Esophagus muscularis mucosa (tissue), 4 donors: Measurements from ENCODE around the gene FKBP5. TPM values are rescaled to one million over a fixed set of nuclear protein-coding genes. Genes with fewer than 3 reads are reported as not detected.
A peak's percentile ranks its signal among the peaks of the same experiment; 100 is the strongest.

Source experiments
- DNase-seq: peaks from one replicate; pipeline ENCODE4 v3.0.0-alpha.2; 2017; ENCODE audit errors: extremely low spot score
- H3K27ac ChIP-seq, 4 donors: fragments of 200-600 bp; sonication (generic); replicated peaks in 1 of 4; 1 replicate in 3 of 4; 2 replicates in 1 of 4; pipeline ENCODE4 v1.5.1; 2016 to 2019; ENCODE audit warnings: mild to moderate bottlenecking in 1 of 4
- H3K27me3 ChIP-seq, 4 donors: fragments of 200-600 bp; sonication (generic); one replicate each; pipeline versions ENCODE4 v1.5.1 to v1.6.0; 2016 to 2019
- H3K36me3 ChIP-seq, 4 donors: fragments of 200-600 bp; sonication (generic); one replicate each; pipeline ENCODE4 v1.5.1; 2016 to 2019
- H3K4me1 ChIP-seq, 4 donors: fragments of 200-600 bp; sonication (generic); one replicate each; pipeline ENCODE4 v1.5.1; 2016 to 2019
- H3K4me3 ChIP-seq, 4 donors: fragments of 200-600 bp; sonication (generic); 1 replicate in 2 of 4; 2 replicates in 2 of 4; pipeline ENCODE4 v1.5.1; 2016 to 2019; ENCODE audit warnings: mild to moderate bottlenecking in 4 of 4, moderate library complexity in 1 of 4
- H3K9me3 ChIP-seq, 4 donors: fragments of 200-600 bp; sonication (generic); 1 replicate in 3 of 4; 2 replicates in 1 of 4; pipeline ENCODE4 v1.5.1; 2016 to 2019
- EP300 ChIP-seq: sonication (generic); formaldehyde crosslinking; IDR thresholded peaks from one replicate; pipeline ENCODE4 v1.6.1; 2017; ENCODE audit warnings: antibody characterized with exemption
- POLR2A ChIP-seq: fragments of 450-650 bp; IDR thresholded peaks from one replicate; pipeline ENCODE4 v1.6.1; 2017; ENCODE audit warnings: antibody characterized with exemption, moderate library complexity, mild to moderate bottlenecking, low read depth
- POLR2AphosphoS5 ChIP-seq, 2 donors: sonication (generic); formaldehyde crosslinking; IDR thresholded peaks; one replicate each; pipeline ENCODE4 v1.6.1; 2017; ENCODE audit warnings: antibody characterized with exemption in 2 of 2
- WGBS: methylation state at CpG from one replicate; pipeline ENCODE4 v1.1.5; 2018; 5-methylcytosine and 5-hydroxymethylcytosine counted together
- intact Hi-C: fragments of 100-400 bp; cut with DNase I; formaldehyde crosslinking; loops from one replicate; pipeline ENCODE4 v1.15.1; 2023
- total RNA-seq, 4 donors: library from RNA; depleted of rRNA; stranded (reverse); fragments of >200 nt; gene quantifications; one replicate each; pipeline versions ENCODE4 v1.1.0 to v1.2.1, GENCODE V29; 2016
- TF ChIP-seq, protein P1 (sequence below), 3 experiments: fragments of 200-600 bp in 2 of 3; fragments of 450-650 bp in 1 of 3; sonication (generic) in 2 of 3; IDR thresholded peaks; one replicate each; pipeline ENCODE4 v1.5.1; 2017 to 2019; ENCODE audit warnings: antibody characterized with exemption in 3 of 3, mild to moderate bottlenecking in 2 of 3, moderate library complexity in 1 of 3

Gene FKBP5
- total RNA-seq, 4 donors from 2014 or later = 477 to 689 (median 593) TPM

DNA sequence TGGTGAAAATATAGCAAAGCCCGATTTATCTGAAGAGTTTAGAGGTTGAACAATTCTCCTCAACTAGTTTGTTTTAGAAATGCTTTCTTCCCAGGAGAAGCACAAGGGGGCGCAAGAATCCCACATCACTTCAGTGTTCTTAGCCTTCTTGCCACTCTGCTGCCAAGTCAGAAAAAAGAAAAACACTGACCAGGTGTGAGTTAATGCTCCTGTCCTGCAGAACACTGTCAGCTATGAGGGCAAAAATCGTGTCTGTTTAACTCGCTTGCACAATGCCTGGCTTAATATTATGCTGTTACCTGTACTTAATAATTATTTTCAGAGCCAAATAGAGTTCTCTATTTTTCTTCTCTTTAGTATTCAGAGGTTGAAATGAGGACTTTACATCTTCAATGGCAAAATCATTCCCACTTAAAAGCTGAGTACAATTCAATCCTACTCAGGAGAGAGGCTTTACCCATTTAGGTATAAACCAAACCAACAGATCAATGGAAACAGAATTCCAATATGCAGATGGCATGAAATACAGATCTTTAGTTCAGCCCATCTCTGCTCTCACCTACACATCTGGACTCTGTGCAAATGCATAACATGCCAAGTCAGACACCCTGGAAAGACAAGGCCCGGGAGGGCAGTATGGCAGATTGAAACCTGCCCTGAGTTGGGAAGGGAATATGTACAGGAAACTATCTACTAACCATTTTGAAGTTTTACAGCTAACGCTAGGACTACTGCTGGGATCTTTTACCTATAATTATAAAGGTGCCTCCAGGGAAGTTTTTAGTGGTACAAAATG is 104.6 kb downstream of the FKBP5 start:
- no peak for DNase-seq
- 30% methylated on average over 6 of the region's 6 CpGs for WGBS

DNA sequence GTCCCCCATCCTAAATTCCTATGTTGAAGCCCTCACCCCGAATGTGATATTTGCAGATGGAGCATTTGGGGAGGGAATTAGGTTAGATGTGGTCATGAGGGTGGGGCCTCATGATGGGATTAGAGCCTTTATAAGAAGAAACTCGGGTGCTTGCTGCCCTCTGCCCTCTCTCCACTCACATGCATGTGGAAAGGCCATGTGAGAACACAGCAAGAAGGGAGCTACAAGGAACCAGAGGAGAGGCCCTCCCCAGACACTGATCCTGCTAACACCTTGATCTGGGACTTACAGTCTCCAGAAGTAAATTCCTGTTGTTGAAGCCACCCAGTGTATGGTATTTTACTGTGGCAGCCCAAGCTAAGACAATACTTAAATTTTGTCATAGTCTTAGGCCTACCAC is 106.4 kb downstream of the FKBP5 start:
- WGBS = 72% methylated on average over 2 of the region's 2 CpGs
- Histone ChIP-seq H3K27ac (peak overlapping the region in 3 of 4 donors; percentile 86 to 98 (median 88)), H3K27me3 (no peaks in the 10 kb centered on the region), H3K4me3 (no peak overlapping the region), H3K4me1 (peaks cover 21 to 66% (median 46%) of the 10 kb centered on the region in 4 donors), H3K36me3 (peaks cover 51 to 94% (median 83%) of the 10 kb centered on the region in 4 donors), H3K9me3 (no peaks in the 10 kb centered on the region)
- TF ChIP-seq, protein P1, sequence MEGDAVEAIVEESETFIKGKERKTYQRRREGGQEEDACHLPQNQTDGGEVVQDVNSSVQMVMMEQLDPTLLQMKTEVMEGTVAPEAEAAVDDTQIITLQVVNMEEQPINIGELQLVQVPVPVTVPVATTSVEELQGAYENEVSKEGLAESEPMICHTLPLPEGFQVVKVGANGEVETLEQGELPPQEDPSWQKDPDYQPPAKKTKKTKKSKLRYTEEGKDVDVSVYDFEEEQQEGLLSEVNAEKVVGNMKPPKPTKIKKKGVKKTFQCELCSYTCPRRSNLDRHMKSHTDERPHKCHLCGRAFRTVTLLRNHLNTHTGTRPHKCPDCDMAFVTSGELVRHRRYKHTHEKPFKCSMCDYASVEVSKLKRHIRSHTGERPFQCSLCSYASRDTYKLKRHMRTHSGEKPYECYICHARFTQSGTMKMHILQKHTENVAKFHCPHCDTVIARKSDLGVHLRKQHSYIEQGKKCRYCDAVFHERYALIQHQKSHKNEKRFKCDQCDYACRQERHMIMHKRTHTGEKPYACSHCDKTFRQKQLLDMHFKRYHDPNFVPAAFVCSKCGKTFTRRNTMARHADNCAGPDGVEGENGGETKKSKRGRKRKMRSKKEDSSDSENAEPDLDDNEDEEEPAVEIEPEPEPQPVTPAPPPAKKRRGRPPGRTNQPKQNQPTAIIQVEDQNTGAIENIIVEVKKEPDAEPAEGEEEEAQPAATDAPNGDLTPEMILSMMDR (IDR thresholded peaks at IDR 0.05) = no peak
- TF ChIP-seq POLR2A (no peak), EP300 (no peak), POLR2AphosphoS5 (IDR thresholded peaks at IDR 0.05) (no peak)
- no peak for DNase-seq
- intact Hi-C loops = loop anchor here (5.0 kb wide), 2 partner anchors 35 to 100 kb away; no protein-coding TSS in a partner anchor

More for the DNA sequence above, 104.6 kb downstream of the FKBP5 start:
- H3K4me3 ChIP-seq = no peak overlapping the region
- H3K9me3 ChIP-seq = no peaks in the 10 kb centered on the region
- intact Hi-C loops = loop anchor here (2.0 to 5.0 kb wide), 3 partner anchors 33 to 151 kb away; no protein-coding TSS in a partner anchor
- TF ChIP-seq POLR2A = no peak
- TF ChIP-seq EP300 = no peak
- TF ChIP-seq, protein P1 (IDR thresholded peaks at IDR 0.05) = peak; percentile 74 to 91 (median 82)
- peak; percentile 81 to 87 for TF ChIP-seq POLR2AphosphoS5 (IDR thresholded peaks at IDR 0.05)
- H3K36me3 ChIP-seq = peaks cover 57 to 94% (median 78%) of the 10 kb centered on the region in 4 donors
- H3K4me1 ChIP-seq = peaks cover 31 to 84% (median 63%) of the 10 kb centered on the region in 4 donors
- no peaks in the 10 kb centered on the region for H3K27me3 ChIP-seq
- H3K27ac ChIP-seq = peak overlapping the region; percentile 84 to 98 (median 87)

DNA sequence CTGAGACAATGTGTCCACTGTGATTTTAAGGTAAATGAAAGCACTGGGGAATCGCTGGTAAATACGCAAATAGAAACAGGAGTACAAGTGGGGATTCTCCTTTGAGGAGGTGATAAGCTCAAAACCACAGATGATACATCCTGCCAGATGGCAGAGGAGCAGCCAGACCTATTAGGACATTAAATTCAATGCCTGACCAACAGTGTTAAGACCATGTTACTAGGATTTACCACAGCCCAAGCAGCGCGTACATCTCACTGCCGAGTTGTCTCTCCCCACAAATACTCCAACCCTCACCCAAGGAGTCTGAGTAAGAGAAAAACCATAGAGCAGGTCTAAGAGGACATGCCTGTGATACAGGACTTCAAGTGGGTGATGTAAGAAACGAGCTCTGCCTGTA is 107.1 kb downstream of the FKBP5 start:
- TF ChIP-seq POLR2AphosphoS5 (IDR thresholded peaks at IDR 0.05) (peak in 1 of 2 donors; percentile 35), POLR2A (no peak), EP300 (no peak)
- TF ChIP-seq, protein P1 (IDR thresholded peaks at IDR 0.05) = no peak
- peaks cover 14 to 59% (median 39%) of the 10 kb centered on the region in 4 donors for H3K4me1 ChIP-seq
- no peak overlapping the region for H3K4me3 ChIP-seq
- H3K36me3 ChIP-seq = peaks cover 51 to 94% (median 83%) of the 10 kb centered on the region in 4 donors
- peak overlapping the region in 3 of 4 donors; percentile 86 to 98 (median 88) for H3K27ac ChIP-seq
- H3K9me3 ChIP-seq = no peaks in the 10 kb centered on the region
- 90% methylated on average over 6 of the region's 6 CpGs for WGBS
- intact Hi-C loops = loop anchor here (5.0 kb wide), 2 partner anchors 36 to 101 kb away; no protein-coding TSS in a partner anchor
- no peaks in the 10 kb centered on the region for H3K27me3 ChIP-seq
- DNase-seq = no peak

DNA sequence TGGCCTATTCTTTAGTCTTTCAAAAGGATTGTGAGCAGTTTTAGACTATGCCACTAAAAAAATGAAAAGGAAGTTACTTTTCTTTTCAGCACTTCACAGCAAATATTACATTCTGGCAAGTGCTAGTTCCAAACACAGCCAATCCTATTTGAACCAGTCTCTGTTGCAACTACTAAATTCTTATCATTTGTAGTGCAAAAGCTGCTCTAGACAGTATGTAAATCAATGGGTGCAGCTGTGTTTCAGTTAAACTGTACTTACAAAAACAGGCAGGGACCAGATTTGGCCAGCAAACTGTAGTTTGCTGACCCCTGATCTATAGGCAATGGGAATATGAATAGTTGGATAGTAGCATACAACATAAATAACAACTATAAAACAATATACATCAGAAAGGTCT is 107.9 kb downstream of the FKBP5 start:
- Histone ChIP-seq H3K4me3 (no peak overlapping the region), H3K27ac (peak overlapping the region in 2 of 4 donors; percentile 10 to 40), H3K27me3 (no peaks in the 10 kb centered on the region), H3K36me3 (peaks cover 56 to 94% (median 83%) of the 10 kb centered on the region in 4 donors), H3K9me3 (no peaks in the 10 kb centered on the region), H3K4me1 (peaks cover 10 to 51% (median 31%) of the 10 kb centered on the region in 4 donors)
- intact Hi-C loops = loop anchor here (5.0 kb wide), 2 partner anchors 36 to 101 kb away; no protein-coding TSS in a partner anchor
- no peak for DNase-seq
- no peak for TF ChIP-seq POLR2AphosphoS5 (IDR thresholded peaks at IDR 0.05)
- no peak for TF ChIP-seq EP300
- TF ChIP-seq POLR2A = no peak
- TF ChIP-seq, protein P1 (IDR thresholded peaks at IDR 0.05) = no peak
